Neural cell (in vitro differentiated cells): ENCODE measurements around the gene MTRFR. TPM values are rescaled to one million over a fixed set of nuclear protein-coding genes. Genes with fewer than 3 reads are reported as not detected.

Experiments used
- H2AFZ ChIP-seq: fragments of 200-600, 300-800 bp; sonication (generic), shearing (Covaris generic); 2 replicates; pipeline ENCODE4 v1.6.0; 2014; ENCODE audit warnings: low read depth, mild to moderate bottlenecking, antibody characterized with exemption, low read length, moderate library complexity
- H3F3A ChIP-seq: fragments of 200-600 bp; shearing (Covaris generic); 2 replicates; pipeline ENCODE4 v1.6.1; 2016; ENCODE audit warnings: mild to moderate bottlenecking, moderate library complexity, mixed read lengths, antibody characterized with exemption, low read length; ENCODE audit not compliant: insufficient read depth, poor library complexity, severe bottlenecking
- H3K27ac ChIP-seq: fragments of 200-600, 300-800 bp; sonication (generic), shearing (Covaris generic); 2 replicates; pipeline ENCODE4 v1.5.1; 2014; ENCODE audit warnings: mild to moderate bottlenecking, low read length, moderate library complexity
- H3K27me3 ChIP-seq: fragments of 300-800, 200-600 bp; sonication (generic), shearing (Covaris generic); 2 replicates; pipeline ENCODE4 v1.6.0; 2014; ENCODE audit warnings: mild to moderate bottlenecking, low read depth, low read length, moderate library complexity; ENCODE audit not compliant: insufficient read depth
- H3K36me3 ChIP-seq: fragments of 300-800, 200-600 bp; sonication (generic), shearing (Covaris generic); 2 replicates; pipeline ENCODE4 v1.5.1; 2014; ENCODE audit warnings: mild to moderate bottlenecking, antibody characterized with exemption, low read length, moderate library complexity; ENCODE audit not compliant: insufficient read depth
- H3K4me2 ChIP-seq: fragments of 300-800, 200-600 bp; sonication (generic), shearing (Covaris generic); 2 replicates; pipeline ENCODE4 v1.6.0; 2014; ENCODE audit warnings: mild to moderate bottlenecking, low read length
- H3K4me3 ChIP-seq: fragments of 300-800, 200-600 bp; sonication (generic), shearing (Covaris generic); 2 replicates; pipeline ENCODE4 v1.5.1; 2014; ENCODE audit warnings: mild to moderate bottlenecking, low read length, moderate library complexity
- H3K79me2 ChIP-seq: fragments of 200-600 bp; shearing (Covaris generic); replicated peaks from 2 replicates; pipeline ENCODE4 v1.6.0; 2014; ENCODE audit warnings: mild to moderate bottlenecking, low read length, moderate library complexity; ENCODE audit not compliant: insufficient read depth
- H3K9ac ChIP-seq: fragments of 300-800, 200-600 bp; sonication (generic), shearing (Covaris generic); 2 replicates; pipeline ENCODE4 v1.6.1; 2016; ENCODE audit warnings: mild to moderate bottlenecking, low read length, mixed read lengths
- H3K9me2 ChIP-seq: fragments of 200-600 bp; shearing (Covaris generic); 2 replicates; pipeline ENCODE4 v1.6.1; 2016; ENCODE audit warnings: mild to moderate bottlenecking, low read length, mixed read lengths; ENCODE audit not compliant: insufficient read depth
- H3K9me3 ChIP-seq: fragments of 200-600, 300-800 bp; sonication (generic), shearing (Covaris generic); 2 replicates; pipeline ENCODE4 v1.6.1; 2016; ENCODE audit warnings: mild to moderate bottlenecking, mixed run types, low read length, moderate library complexity, mixed read lengths
- H4K20me1 ChIP-seq: fragments of 200-600 bp; shearing (Covaris generic); 2 replicates; pipeline ENCODE4 v1.6.1; 2016; ENCODE audit warnings: mild to moderate bottlenecking, mixed run types; ENCODE audit not compliant: insufficient read depth
- CTCF ChIP-seq: fragments of 450-650 bp; IDR thresholded peaks from 2 replicates; pipeline ENCODE4 v1.5.1; 2014; ENCODE audit warnings: antibody characterized with exemption, mild to moderate bottlenecking, moderate library complexity; ENCODE audit not compliant: poor library complexity, severe bottlenecking
- EP300 ChIP-seq: fragments of 450-650 bp; conservative IDR thresholded peaks from 2 replicates; pipeline ENCODE4 v1.6.1; 2014; ENCODE audit warnings: antibody characterized with exemption, mild to moderate bottlenecking, moderate library complexity; ENCODE audit not compliant: poor library complexity, severe bottlenecking
- EZH2 ChIP-seq: fragments of 200-600, 300-800 bp; shearing (Covaris generic), sonication (generic); IDR thresholded peaks from 2 replicates; pipeline ENCODE4 v1.6.1; 2014; ENCODE audit warnings: antibody characterized with exemption, low read length, borderline replicate concordance, mild to moderate bottlenecking; ENCODE audit not compliant: insufficient read depth, poor library complexity, severe bottlenecking
- MXI1 ChIP-seq: fragments of 450-650 bp; conservative IDR thresholded peaks from 2 replicates; pipeline ENCODE4 v1.6.1; 2014; ENCODE audit warnings: antibody characterized with exemption, mild to moderate bottlenecking; ENCODE audit not compliant: poor library complexity, severe bottlenecking
- POLR2AphosphoS5 ChIP-seq: IDR thresholded peaks from 2 replicates; pipeline ENCODE4 v1.6.1; 2012
- RAD21 ChIP-seq: fragments of 450-650 bp; conservative IDR thresholded peaks from 2 replicates; pipeline ENCODE4 v1.6.1; 2014; ENCODE audit warnings: antibody characterized with exemption, mild to moderate bottlenecking, moderate library complexity
- REST ChIP-seq: IDR thresholded peaks from 2 replicates; pipeline ENCODE4 v1.6.1; 2012; ENCODE audit warnings: borderline replicate concordance
- SMC3 ChIP-seq: fragments of 450-650 bp; conservative IDR thresholded peaks from 2 replicates; pipeline ENCODE4 v1.6.1; 2014; ENCODE audit warnings: antibody characterized with exemption, mild to moderate bottlenecking, moderate library complexity; ENCODE audit not compliant: poor library complexity
- TAF1 ChIP-seq: IDR thresholded peaks from 2 replicates; pipeline ENCODE4 v1.6.1; 2012; ENCODE audit warnings: low read depth
- polyA plus RNA-seq: library from polyadenylated mRNA; depleted of rRNA; stranded (reverse); fragments of >200 nt; gene quantifications from 2 replicates; pipeline ENCODE4 v1.2.3, GENCODE V29; 2014

MTRFR gene
- polyA plus RNA-seq, 1 donor from 2014 or later, result 30.0 TPM

GRCh38 chr12:123267991-123268843, 35.0 kb downstream of the MTRFR start:
- no peak overlapping the region for H3K4me2 ChIP-seq
- H3K79me2 ChIP-seq, result peaks cover 24% of the 10 kb centered on the region
- H3F3A ChIP-seq, result peaks cover 4% of the 10 kb centered on the region
- H3K27ac ChIP-seq, result peak overlapping the region; percentile 91
- no peaks in the 10 kb centered on the region for H3K9me2 ChIP-seq
- no peaks in the 10 kb centered on the region for H3K9me3 ChIP-seq
- no peak overlapping the region for H3K4me3 ChIP-seq
- no peak overlapping the region for H2AFZ ChIP-seq
- peak overlapping the region; percentile 94 for H3K9ac ChIP-seq
- no peaks in the 10 kb centered on the region for H3K36me3 ChIP-seq
- no peaks in the 10 kb centered on the region for H3K27me3 ChIP-seq
- H4K20me1 ChIP-seq, result no peaks in the 10 kb centered on the region
- TF ChIP-seq EZH2 (no peak), MXI1 (no peak), CTCF (no peak), EP300 (no peak), TAF1 (no peak), RAD21 (no peak), POLR2AphosphoS5 (no peak), REST (no peak), SMC3 (no peak)

- no peaks in the 10 kb centered on the region for H3K27me3 ChIP-seq
- peaks cover 4% of the 10 kb centered on the region for H3F3A ChIP-seq
- no peaks in the 10 kb centered on the region for H3K36me3 ChIP-seq
- H3K9ac ChIP-seq, result peak overlapping the region; percentile 94
- H3K9me3 ChIP-seq, result no peaks in the 10 kb centered on the region
- no peaks in the 10 kb centered on the region for H4K20me1 ChIP-seq
- no peaks in the 10 kb centered on the region for H3K9me2 ChIP-seq
- H2AFZ ChIP-seq, result peak overlapping the region; percentile 91
- TF ChIP-seq SMC3, result no peak
- TF ChIP-seq EZH2, result no peak
- no peak for TF ChIP-seq RAD21
- TF ChIP-seq TAF1, result no peak
- no peak for TF ChIP-seq MXI1
- no peak for TF ChIP-seq CTCF
- no peak for TF ChIP-seq REST
- no peak for TF ChIP-seq EP300
- TF ChIP-seq POLR2AphosphoS5, result no peak
- peaks cover 30% of the 10 kb centered on the region for H3K79me2 ChIP-seq
- H3K27ac ChIP-seq, result peak overlapping the region; percentile 91
- peak overlapping the region; percentile 97 for H3K4me2 ChIP-seq
- H3K4me3 ChIP-seq, result peak overlapping the region; percentile 91
Observed at GRCh38 chr12:123268850-123269249, 35.6 kb downstream of the MTRFR start.
